NCI-H446 treated with DMSO at 0.1 percent for 48 hours (cell line): Measurements from ENCODE around the gene ARHGAP28.
"Not testable (repeated sequence)": the region's sequence is repeated elsewhere in the genome, so short reads cannot be mapped to it uniquely, and the experiment has no call there.

Experiments used
- DNase-seq: peaks from one replicate; lab custom pipeline; 2025; lab: John Stamatoyannopoulos, UW

Gene ARHGAP28

DNA sequence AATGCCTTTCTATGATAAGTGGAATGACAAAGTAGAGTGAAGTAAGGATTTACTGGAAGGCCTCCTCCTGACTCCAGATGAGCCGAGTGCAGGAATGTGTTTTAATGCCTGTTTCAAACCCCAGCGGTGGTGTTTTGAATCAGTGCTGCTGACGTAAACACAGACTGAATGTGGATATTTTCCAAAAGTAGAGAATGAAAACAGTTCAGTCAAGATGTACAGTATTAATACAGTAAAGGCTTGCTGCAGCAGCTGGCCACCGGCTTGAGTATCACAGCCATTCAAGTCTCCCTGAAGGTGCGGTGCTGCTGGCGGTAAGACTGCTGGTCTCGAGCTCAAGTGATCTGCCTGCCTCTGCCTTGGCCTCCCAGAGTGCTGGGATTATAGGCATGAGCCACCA, 46.7 kb downstream of the ARHGAP28 start:
- no peak for DNase-seq

GRCh38 chr18:6777509-6777908, 48.0 kb downstream of the ARHGAP28 start:
- DNase-seq = no peak

DNA sequence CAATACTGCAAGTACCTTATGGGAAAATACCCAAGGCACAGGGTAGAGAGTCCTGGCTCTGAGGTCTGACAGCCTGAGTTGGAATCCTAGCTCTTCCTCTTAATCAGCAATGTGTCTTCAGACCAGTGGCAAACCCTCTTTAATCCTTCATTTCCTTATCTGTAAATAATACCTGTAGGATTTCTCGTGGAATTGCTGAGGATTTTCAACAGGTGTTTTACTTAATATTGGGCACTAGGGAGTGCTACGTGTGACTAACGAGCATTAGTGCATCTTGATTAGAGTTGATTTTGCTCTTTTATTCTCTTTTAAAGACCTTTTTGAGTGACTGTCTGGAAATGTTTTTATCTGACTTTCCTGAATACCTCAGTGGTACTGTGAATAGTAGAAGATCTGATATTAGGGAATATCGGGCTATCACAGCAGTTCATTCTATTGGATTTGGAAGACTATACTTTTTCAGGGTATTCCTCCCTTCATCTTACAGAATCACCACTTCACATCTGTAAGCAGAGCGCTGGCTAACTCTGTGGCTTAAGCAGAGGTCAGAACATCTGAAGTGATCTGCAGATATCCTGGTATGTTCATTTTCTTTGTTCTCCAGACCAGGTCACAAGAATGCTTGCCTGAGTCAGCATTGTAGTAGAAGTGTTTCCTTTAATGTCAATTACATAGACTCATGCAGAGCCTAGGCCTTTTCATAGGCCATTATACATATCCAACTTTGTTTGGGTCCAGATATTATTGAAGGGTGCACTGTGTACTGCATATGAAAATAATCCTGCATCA, 49.1 kb downstream of the ARHGAP28 start:
- DNase-seq = no peak

DNA sequence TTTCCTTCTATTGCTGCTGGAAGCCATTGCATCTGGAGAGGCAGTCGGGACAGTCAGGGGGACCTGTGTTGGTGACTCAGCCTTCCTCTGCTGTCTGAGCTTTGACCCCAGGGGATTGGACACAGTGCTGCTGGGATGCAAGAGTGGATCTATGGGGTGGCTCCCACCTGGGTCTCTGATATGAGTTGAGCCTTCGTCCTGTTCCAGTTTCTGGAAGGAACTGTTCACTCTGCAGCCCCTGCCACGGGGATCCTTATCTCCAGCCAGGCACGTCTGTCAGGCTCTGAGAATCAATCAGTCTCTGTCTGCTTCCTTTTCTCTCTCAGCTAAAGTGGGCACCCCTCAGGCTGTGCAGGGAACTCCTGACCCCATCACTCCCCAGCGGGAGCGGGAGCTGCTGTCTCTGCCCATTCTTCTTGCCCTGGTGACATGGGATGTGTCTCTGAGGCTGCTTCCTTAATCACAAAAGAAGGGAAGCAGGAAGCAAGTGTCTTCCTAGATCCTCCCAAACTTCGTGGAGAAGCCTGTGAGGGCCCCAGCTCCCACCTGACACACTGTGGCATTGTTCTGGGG, 51.7 kb downstream of the ARHGAP28 start:
- DNase-seq = no peak

GRCh38 chr18:6781796-6782195, 52.3 kb downstream of the ARHGAP28 start:
- no peak for DNase-seq

DNA sequence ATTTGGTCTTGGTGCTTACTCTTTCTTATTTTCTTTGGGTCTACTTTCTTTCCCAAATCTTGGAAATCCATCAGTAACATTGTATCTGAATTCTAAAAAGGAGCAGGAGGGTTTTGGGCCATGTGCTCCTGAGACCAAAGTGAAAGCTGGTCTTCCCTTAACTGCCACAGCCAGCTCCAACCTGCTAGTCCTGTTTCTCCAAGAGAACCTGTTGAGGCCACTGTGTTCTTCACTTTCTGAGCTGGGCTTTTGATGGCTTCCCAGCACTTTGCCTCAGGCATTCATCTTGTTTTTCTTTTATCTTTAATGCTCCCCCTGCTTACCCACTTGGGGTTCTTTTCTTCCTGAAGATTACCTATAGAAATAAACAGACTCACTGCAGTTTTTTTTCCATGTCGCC, 53.3 kb downstream of the ARHGAP28 start:
- DNase-seq = no peak

DNA sequence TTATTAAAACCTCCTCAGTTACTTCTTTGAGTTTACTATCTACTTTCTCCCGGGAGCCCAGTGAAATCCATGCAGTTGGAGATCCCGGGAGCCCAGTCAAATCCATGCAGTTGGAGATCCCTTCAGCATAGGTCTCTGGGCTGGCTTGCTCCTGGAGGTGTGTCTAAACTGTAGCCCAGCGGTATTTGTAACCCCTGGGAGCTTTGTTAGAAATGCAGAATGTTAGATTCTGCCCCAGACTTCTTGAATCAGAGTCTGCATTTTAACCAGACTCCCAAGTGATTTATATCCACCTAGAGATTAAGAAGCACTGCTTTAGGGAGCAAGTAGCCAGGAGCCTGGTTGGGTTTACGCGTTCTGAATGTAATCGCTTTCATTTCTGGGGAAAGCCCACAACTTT, 54.5 kb downstream of the ARHGAP28 start:
- no peak for DNase-seq

GRCh38 chr18:6785001-6785400, 55.5 kb downstream of the ARHGAP28 start:
- no peak for DNase-seq

GRCh38 chr18:6785411-6785810, 55.9 kb downstream of the ARHGAP28 start:
- no peak for DNase-seq

GRCh38 chr18:6792391-6792790, 62.9 kb downstream of the ARHGAP28 start:
- no peak for DNase-seq

DNA sequence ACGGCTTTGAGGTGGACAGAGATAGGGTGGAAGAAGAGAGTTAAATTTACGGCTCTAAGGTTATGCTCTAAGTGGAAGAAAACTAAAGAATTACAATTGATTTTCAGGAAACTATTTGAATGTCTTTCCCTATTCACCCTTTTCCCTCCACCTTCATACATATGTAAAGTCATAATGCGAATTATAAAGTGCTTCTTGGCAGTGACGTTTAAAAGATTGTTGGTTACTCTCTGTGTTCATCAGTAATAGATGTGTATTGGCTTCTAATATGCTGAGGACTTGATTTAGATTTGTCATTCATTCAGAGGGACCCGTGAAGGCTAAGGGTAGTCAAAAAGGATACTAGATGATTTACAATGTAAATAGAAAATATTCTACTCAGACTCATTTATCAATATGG, 63.9 kb downstream of the ARHGAP28 start:
- no peak for DNase-seq

- DNase-seq = no peak
These were observed 64.5 kb downstream of the ARHGAP28 start for GRCh38 chr18:6793986-6794385.

GRCh38 chr18:6795307-6795706, 65.8 kb downstream of the ARHGAP28 start:
- DNase-seq = no peak

DNA sequence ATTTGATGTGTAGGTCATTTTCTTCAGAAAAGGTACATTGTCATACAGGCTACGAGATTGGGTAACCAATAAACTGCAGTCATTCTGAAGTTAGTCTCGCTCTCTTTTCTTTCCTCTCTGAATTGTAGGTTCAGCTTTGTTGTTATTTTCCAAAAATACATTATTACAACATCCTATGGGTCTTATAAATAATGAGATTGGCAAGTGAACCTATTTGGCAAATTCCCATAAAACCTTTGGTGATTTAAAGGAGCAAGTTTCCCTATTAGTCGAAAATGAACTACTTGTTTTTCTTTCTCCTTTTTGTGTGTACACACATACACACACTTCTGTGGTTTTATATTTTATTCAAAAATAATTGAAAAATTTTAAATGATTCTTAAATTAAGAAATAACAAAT, 67.0 kb downstream of the ARHGAP28 start:
- DNase-seq = no peak

- DNase-seq = no peak
These were observed 67.7 kb downstream of the ARHGAP28 start for GRCh38 chr18:6797171-6797570.

GRCh38 chr18:6798896-6799295, 69.4 kb downstream of the ARHGAP28 start:
- DNase-seq = no peak

DNA sequence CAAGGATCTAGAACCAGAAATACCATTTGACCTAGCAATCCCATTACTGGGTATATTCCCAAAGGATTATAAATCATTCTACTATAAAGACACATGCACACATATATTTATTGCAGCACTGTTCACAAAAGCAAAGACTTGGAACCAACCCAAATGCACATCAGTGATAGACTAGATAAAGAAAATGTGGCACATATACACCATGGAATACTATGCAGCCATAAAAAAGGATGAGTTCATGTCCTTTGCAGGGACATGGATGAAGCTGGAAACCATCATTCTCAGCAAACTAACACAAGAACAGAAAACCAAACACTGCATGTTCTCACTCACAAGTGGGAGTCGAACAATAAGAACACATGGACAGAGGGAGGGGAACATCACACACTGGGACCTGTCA, 70.8 kb downstream of the ARHGAP28 start:
- not testable (repeated sequence) for DNase-seq

GRCh38 chr18:6807515-6808257, 78.2 kb downstream of the ARHGAP28 start:
- no peak for DNase-seq

- no peak for DNase-seq
These were observed 80.7 kb downstream of the ARHGAP28 start for GRCh38 chr18:6810191-6810590.

DNA sequence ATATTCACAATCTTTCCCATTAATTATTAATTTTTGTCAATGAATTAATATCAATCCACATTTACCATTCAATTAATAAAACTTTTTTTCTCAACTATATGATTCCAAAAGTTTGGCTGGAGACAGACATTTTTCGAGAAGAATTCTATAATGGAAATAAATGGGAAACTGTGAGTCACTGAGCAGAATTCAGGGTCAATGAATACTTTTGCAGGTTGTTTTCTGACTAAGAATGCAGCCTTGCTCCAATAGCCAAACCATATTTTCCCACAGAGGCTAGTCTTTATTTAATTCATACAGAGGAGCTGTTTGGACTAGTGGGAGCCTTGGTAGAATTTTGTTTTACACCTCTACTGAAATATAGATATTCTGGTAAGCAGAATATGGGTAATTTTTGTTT, 82.3 kb downstream of the ARHGAP28 start:
- DNase-seq = no peak

GRCh38 chr18:6814882-6815425, 85.4 kb downstream of the ARHGAP28 start:
- no peak for DNase-seq

DNA sequence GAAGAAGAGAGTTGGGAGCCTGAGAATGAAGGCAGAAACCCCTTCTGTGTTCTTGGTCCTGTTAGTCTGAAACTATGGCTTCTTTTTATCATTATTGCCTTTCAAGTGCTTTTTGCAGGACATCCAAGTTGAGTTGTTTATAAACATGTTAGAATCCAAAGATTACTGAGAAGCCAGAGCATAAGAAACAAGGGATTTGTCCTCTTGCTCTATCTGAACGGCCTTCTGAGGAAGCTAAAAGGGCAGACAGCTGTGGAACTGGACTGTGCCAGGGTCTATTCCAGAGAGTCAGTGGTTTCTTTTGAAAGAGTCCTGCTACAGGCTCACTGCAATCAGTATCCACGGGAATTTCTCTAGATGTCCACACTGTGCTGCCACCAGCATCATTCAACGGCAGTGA, 86.6 kb downstream of the ARHGAP28 start:
- DNase-seq = no peak

DNA sequence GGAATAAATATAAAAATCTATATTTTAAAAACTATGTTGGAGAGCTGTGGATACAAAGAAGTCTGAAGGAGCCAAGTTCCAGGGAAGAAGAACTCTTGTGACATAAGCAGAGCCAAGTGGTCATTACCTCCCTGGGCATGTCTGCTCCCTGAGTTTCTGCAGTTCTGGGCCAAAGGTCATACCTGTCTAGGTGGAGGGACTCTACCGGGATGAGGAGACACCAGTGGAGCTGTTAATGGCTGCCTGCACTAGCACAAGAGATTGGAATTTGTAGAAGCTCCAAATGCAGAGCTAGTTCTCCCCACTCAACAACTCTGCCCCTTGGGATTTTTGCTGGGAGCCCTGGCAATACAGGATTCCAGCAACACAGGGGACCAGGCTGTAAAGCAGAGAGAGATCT, 89.8 kb downstream of the ARHGAP28 start:
- DNase-seq = no peak
